Activated CD4-positive, CD25-positive, alpha-beta regulatory T cell treated with anti-CD3 and anti-CD28 coated beads, Interleukin-2, amount 50 U/mL, for 72 hours (primary cell): ENCODE measurements around the gene ANGPTL8.
A peak's percentile ranks its signal among the peaks of the same experiment; 100 is the strongest.

Experiments used
- DNase-seq: peaks from one replicate; pipeline ENCODE4 v3.0.0; 2021

The ANGPTL8 gene

GRCh38 chr19:11204076-11204602, 35.3 kb upstream of the ANGPTL8 start:
- no peak for DNase-seq

DNA sequence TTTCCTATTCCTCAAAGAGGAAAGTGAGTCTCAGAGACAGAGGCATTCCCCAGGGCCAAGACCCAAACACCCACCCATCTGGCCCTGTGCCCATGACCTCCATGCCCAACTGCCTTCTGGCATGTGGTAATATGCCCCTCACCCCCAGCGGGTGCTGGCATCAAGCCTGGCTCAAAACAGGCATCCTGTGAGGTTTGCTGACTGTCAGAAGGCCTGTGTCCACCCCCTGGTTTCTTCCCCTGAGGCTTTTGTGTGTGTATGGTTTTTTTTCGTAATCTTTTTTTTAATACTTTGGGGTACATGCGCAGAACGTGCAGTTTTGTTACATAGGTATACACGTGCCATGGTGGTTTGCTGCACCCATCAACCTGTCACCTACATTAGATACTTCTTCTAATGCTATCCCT, 34.5 kb upstream of the ANGPTL8 start:
- no peak for DNase-seq

DNA sequence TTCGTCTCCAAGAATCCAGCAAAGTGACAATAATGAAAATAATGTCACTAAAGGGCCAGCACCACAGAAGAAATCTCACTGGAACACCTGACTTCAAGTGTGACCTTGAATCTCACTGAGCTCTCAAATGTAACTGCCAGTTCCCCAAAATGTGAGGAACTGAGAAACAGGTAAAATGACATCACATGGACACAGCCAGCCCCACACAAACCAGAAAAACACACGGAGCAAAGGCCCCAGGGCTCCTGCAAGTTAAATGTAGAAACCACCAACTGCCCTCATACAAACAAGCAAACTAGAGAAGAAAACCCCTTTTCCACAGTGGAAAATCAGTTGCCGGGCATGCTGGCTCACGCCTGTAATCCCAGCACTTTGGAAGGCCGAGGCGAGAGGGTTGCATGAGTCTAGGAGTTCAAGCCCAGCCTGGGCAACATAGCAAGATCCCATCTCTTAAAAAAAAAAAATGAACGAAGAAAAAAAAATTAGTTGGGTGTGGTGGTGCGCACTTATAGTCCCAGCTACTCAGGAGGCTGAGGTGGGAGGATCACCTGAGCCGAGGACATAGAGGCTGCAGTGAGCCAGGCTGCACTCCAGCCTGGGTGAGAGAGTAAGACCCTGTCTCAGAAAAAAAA, 33.4 kb upstream of the ANGPTL8 start:
- DNase-seq: no peak

- no peak for DNase-seq
Measured at GRCh38 chr19:11208561-11209471, 30.6 kb upstream of the ANGPTL8 start.

DNA sequence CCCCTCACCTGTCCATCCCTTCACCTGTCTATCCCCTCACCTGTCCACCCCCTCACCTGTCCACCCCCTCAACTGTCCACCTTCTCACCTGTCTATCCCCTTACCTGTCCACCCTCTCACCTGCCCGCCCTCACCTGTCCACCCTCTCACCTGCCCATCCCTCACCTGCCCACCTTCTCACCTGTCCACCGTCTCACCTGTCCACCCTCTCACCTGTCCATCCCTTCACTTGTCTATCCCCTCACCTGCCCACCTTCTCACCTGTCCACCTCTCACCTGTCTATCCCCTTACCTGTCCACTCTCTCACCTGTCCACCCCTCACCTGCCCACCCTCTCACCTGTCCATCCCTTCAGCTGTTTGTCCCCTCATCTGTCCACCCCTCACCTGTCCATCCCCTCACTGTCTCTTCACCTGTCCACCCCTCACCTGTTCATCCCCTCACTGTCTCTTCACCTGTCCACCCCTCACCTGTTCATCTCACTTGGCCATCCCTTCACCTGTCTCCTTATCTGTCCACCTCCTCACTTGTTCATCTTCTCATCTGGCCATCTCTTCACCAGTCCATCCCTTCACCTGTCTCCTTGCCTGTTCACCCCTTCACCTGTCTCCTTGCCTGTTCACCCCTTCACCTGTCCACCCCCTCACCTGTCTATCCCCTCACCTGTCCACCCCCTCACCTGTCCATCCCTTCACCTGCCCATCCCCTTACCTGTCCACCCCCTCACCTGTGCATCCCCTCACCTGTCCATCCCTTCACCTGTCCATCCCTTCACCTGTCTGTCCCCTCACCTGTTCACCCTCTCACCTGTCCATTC, 29.4 kb upstream of the ANGPTL8 start:
- no peak for DNase-seq

DNA sequence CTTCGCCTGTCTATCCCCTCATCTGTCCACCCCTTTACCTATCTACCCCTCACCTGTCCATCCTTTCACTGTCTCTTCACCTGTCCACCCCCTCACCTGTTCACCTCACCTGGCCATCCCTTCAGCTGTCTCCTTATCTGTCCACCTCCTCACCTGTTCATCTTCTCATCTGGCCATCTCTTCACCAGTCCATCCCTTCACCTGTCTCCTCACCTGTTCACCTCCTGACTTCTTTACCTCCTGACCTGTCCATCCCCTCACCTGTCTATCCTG, 28.8 kb upstream of the ANGPTL8 start:
- no peak for DNase-seq

- no peak for DNase-seq
Measured at GRCh38 chr19:11214387-11214786, 25.0 kb upstream of the ANGPTL8 start.

DNA sequence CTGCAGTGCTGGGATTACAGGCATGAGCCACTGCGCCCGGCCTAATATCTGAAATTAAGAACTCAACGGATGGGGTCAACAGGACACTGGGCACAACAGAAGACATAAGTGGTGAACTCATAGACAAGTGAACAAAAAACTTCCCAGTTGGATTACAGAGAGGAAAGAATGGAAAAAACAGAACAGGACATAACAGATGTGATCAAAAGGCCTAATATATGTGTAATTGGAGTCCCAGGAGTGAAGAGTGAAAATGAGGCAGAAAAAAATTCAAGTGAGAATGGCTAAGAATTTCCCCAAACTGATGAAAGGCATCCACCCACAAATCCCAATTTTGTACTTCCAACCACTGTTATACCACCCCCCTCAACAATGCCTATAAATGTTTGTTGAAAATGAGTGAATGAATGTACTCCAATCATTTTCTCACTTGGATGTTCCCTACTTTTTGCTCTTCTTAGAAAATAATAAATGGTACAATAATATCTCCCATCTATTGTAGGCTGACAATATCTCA, 18.3 kb upstream of the ANGPTL8 start:
- DNase-seq: no peak

GRCh38 chr19:11223200-11223599, 16.2 kb upstream of the ANGPTL8 start:
- DNase-seq: no peak

- DNase-seq: no peak
Measured at GRCh38 chr19:11224429-11224828, 15.0 kb upstream of the ANGPTL8 start.

GRCh38 chr19:11225172-11225571, 14.2 kb upstream of the ANGPTL8 start:
- DNase-seq: no peak

GRCh38 chr19:11225815-11226214, 13.6 kb upstream of the ANGPTL8 start:
- DNase-seq: no peak

GRCh38 chr19:11226716-11227166, 12.7 kb upstream of the ANGPTL8 start:
- no peak for DNase-seq

DNA sequence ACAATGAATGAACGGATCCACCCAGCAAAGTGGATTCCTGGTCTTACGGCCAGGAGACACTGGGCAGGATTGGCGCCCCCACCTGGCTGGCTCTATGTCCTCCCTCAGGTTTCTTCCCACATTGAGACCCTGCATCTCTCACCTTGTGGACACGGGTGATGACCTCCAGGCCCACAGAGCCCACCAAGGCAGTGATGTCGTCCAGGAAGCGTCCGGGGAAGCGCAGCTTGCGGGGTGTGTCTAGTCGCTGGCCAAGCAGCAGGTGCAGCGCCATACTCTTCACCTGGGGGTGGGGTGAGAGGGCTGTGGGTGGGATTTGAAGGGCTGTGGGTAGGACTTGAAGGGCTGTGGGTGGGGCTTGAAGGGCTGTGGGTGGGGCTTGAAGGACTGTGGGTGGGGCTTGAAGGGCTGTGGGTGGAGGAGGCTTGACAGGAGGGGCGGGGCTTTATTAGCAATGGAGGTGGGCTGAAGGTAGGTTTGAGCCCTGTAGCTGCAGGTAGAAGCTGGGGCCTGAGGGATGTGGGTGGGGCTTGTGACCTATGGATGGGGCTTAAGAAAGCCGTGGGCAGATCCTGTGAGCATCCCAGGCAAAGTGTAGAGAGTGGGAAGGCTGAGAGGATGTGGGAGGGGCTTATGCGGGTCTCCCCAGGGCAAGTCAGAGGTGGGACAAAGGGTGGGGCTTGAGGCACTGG, 12.1 kb upstream of the ANGPTL8 start:
- peak; percentile 34 for DNase-seq

DNA sequence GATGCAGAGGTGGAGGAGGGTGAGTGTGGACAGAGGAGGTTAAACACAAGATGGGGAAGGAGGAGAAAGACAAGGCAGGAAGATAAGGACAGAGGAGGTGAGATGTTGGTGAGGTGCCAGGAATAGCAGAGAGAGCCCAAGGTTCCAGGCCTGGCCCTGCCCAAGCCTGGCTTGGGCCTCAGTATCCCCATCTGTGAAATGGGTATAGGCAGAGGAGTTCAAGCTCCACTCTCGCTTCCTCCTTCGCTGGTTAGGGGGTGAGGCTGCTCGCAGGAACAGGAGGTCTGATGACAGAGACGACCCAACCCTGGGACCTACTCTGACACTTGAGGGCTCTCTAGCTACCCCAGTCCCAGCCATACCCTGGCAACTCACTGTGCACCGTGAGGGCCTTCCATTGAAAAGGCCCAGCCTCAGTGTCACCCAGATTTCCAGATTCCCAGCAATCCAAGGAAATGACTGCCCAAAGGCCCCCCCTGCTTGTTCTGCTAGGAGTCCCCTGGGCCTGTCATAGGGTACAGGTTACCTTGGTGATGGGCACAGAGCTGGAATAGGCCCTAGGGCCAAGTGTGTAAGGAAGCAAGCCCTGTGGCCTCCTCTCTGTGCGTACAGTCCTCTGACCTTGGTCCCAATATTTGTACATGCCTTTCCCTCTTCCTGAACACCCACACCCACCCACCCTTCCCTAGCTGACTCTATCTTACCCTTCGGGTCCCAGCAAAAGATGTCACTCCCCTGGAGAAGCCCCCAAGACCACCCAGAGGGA, 8.6 kb upstream of the ANGPTL8 start:
- DNase-seq: no peak

DNA sequence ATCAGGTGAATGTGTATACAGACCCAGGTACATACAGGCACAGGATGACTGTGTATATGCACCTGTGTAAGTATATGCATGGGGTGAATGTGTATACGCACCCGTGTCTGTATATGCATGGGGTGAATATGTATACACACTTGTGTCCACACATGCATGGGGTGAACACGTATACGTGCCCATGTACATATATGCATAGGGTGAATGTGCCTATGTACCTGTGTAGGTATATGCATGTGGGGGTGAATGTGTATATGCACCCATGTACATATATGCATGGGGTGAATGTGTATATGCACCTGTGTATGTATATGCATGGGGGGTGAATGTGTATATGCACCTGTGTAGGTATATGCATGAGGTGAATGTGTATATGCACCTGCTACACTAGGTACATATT, 6.9 kb upstream of the ANGPTL8 start:
- no peak for DNase-seq

DNA sequence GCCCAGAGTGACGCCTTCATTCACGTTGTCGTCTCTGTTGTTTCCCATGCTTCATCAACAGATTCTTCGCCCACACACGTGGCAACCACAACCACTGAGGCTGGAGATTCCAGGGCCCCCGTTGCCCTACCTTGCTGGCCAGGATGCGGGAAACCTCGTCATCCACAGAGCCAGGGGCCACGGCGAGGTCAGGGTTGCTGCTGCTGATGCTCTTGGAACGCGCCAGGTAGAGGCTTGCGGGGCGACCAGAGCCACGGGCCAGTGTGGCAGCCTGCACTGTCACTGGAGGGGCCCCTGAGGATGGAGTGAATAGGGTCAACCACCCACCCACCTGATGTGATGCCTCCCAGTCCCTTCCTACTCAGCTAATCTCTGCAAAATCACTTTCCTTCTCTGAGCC, 6.3 kb upstream of the ANGPTL8 start:
- no peak for DNase-seq

DNA sequence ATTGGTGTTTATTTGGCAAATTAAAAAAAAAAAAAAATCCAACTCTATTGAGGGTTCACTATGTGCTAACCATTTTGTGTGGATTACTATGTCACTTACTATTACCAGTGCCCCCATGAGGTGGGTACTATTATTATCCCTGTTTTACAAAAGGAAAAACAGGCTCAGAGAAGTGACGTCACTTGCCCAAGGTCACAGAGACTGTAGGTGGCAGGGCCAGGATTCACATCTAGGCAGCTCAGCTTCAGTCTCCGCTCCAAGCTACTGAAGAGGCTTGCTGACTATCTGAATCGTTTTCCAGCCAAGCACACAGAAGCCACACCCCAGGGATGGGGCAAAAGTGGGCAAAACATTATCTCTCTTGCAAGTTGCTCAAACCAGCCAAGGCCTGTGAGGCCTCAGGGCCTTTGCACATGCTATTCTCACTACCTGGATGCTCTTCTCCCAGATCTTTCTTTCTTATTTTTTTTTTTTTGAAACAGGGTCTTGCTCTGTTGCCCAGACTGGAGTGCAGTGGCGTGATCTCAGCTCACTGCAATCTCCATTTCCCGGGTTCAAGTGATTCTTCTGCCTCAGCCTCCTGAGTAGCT, 4.8 kb upstream of the ANGPTL8 start:
- DNase-seq: no peak

DNA sequence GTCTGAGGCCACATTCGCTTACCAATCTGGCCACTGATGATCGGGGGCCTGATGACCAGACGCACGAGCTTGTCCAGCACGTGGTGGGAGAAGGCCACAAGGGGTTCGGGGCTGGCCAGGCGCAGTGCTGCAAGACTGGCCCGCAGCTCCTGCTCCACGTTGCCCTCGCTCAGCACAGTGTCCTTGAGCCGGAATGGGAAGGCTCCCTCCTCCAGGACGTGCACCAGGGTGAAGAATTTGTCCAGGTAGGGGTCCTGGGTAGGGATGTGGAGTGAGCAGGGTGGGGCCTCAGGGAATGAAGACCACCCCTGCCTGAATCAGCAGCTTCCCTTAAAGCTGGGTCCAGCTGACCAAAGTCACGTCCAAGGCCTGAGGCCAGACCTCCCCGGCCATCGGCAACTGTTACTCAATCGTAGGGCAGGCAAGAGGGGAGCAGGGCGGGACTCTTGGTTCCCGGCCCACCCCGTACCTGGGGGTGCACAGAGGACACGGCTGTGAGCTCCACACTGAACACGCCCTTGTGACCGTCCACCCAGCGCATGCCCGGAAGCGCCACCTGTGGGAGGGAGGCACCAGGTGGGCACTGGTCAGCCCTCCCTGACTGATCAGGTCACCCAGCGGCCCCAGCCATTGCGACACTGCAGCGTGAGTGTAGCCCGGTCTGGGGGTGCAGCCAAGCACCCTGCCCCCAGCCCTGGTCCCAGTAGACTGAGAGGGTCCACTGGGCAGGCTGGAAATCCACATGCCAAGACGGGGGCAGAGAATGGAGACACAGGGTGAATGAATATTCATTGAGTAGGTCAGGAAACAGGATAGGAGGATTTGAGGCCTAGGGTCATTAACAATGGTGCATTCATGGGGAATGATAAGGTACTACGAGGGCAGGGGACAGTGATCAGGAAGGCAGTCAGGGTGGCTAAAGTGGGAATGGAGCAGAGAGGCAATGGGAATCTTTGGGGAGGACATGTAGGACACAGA, 2.8 kb upstream of the ANGPTL8 start:
- DNase-seq: no peak

GRCh38 chr19:11237321-11237720, 2.1 kb upstream of the ANGPTL8 start:
- no peak for DNase-seq
